Neural cell (in vitro differentiated cells): ENCODE data around the gene LRRC49. TPM values are rescaled to one million over a fixed set of nuclear protein-coding genes. Genes with fewer than 3 reads are reported as not detected.

ENCODE experiments used
- H2AFZ ChIP-seq: fragments of 200-600, 300-800 bp; sonication (generic), shearing (Covaris generic); 2 replicates; pipeline ENCODE4 v1.6.0; 2014; ENCODE audit warnings: low read depth, mild to moderate bottlenecking, antibody characterized with exemption, low read length, moderate library complexity
- H3F3A ChIP-seq: fragments of 200-600 bp; shearing (Covaris generic); 2 replicates; pipeline ENCODE4 v1.6.1; 2016; ENCODE audit warnings: mild to moderate bottlenecking, moderate library complexity, mixed read lengths, antibody characterized with exemption, low read length; ENCODE audit not compliant: insufficient read depth, poor library complexity, severe bottlenecking
- H3K27ac ChIP-seq: fragments of 200-600, 300-800 bp; sonication (generic), shearing (Covaris generic); 2 replicates; pipeline ENCODE4 v1.5.1; 2014; ENCODE audit warnings: mild to moderate bottlenecking, low read length, moderate library complexity
- H3K27me3 ChIP-seq: fragments of 300-800, 200-600 bp; sonication (generic), shearing (Covaris generic); 2 replicates; pipeline ENCODE4 v1.6.0; 2014; ENCODE audit warnings: mild to moderate bottlenecking, low read depth, low read length, moderate library complexity; ENCODE audit not compliant: insufficient read depth
- H3K36me3 ChIP-seq: fragments of 300-800, 200-600 bp; sonication (generic), shearing (Covaris generic); 2 replicates; pipeline ENCODE4 v1.5.1; 2014; ENCODE audit warnings: mild to moderate bottlenecking, antibody characterized with exemption, low read length, moderate library complexity; ENCODE audit not compliant: insufficient read depth
- H3K4me2 ChIP-seq: fragments of 300-800, 200-600 bp; sonication (generic), shearing (Covaris generic); 2 replicates; pipeline ENCODE4 v1.6.0; 2014; ENCODE audit warnings: mild to moderate bottlenecking, low read length
- H3K4me3 ChIP-seq: fragments of 300-800, 200-600 bp; sonication (generic), shearing (Covaris generic); 2 replicates; pipeline ENCODE4 v1.5.1; 2014; ENCODE audit warnings: mild to moderate bottlenecking, low read length, moderate library complexity
- H3K79me2 ChIP-seq: fragments of 200-600 bp; shearing (Covaris generic); replicated peaks from 2 replicates; pipeline ENCODE4 v1.6.0; 2014; ENCODE audit warnings: mild to moderate bottlenecking, low read length, moderate library complexity; ENCODE audit not compliant: insufficient read depth
- H3K9ac ChIP-seq: fragments of 300-800, 200-600 bp; sonication (generic), shearing (Covaris generic); 2 replicates; pipeline ENCODE4 v1.6.1; 2016; ENCODE audit warnings: mild to moderate bottlenecking, low read length, mixed read lengths
- H3K9me2 ChIP-seq: fragments of 200-600 bp; shearing (Covaris generic); 2 replicates; pipeline ENCODE4 v1.6.1; 2016; ENCODE audit warnings: mild to moderate bottlenecking, low read length, mixed read lengths; ENCODE audit not compliant: insufficient read depth
- H3K9me3 ChIP-seq: fragments of 200-600, 300-800 bp; sonication (generic), shearing (Covaris generic); 2 replicates; pipeline ENCODE4 v1.6.1; 2016; ENCODE audit warnings: mild to moderate bottlenecking, mixed run types, low read length, moderate library complexity, mixed read lengths
- H4K20me1 ChIP-seq: fragments of 200-600 bp; shearing (Covaris generic); 2 replicates; pipeline ENCODE4 v1.6.1; 2016; ENCODE audit warnings: mild to moderate bottlenecking, mixed run types; ENCODE audit not compliant: insufficient read depth
- EP300 ChIP-seq: fragments of 450-650 bp; conservative IDR thresholded peaks from 2 replicates; pipeline ENCODE4 v1.6.1; 2014; ENCODE audit warnings: antibody characterized with exemption, mild to moderate bottlenecking, moderate library complexity; ENCODE audit not compliant: poor library complexity, severe bottlenecking
- EZH2 ChIP-seq: fragments of 200-600, 300-800 bp; shearing (Covaris generic), sonication (generic); IDR thresholded peaks from 2 replicates; pipeline ENCODE4 v1.6.1; 2014; ENCODE audit warnings: antibody characterized with exemption, low read length, borderline replicate concordance, mild to moderate bottlenecking; ENCODE audit not compliant: insufficient read depth, poor library complexity, severe bottlenecking
- MXI1 ChIP-seq: fragments of 450-650 bp; conservative IDR thresholded peaks from 2 replicates; pipeline ENCODE4 v1.6.1; 2014; ENCODE audit warnings: antibody characterized with exemption, mild to moderate bottlenecking; ENCODE audit not compliant: poor library complexity, severe bottlenecking
- POLR2AphosphoS5 ChIP-seq: IDR thresholded peaks from 2 replicates; pipeline ENCODE4 v1.6.1; 2012
- RAD21 ChIP-seq: fragments of 450-650 bp; conservative IDR thresholded peaks from 2 replicates; pipeline ENCODE4 v1.6.1; 2014; ENCODE audit warnings: antibody characterized with exemption, mild to moderate bottlenecking, moderate library complexity
- SMC3 ChIP-seq: fragments of 450-650 bp; conservative IDR thresholded peaks from 2 replicates; pipeline ENCODE4 v1.6.1; 2014; ENCODE audit warnings: antibody characterized with exemption, mild to moderate bottlenecking, moderate library complexity; ENCODE audit not compliant: poor library complexity
- TAF1 ChIP-seq: IDR thresholded peaks from 2 replicates; pipeline ENCODE4 v1.6.1; 2012; ENCODE audit warnings: low read depth
- polyA plus RNA-seq: library from polyadenylated mRNA; depleted of rRNA; stranded (reverse); fragments of >200 nt; gene quantifications from 2 replicates; pipeline ENCODE4 v1.2.3, GENCODE V29; 2014
- TF ChIP-seq, protein P1 (sequence below): IDR thresholded peaks from 2 replicates; pipeline ENCODE4 v1.6.1; 2012; ENCODE audit warnings: borderline replicate concordance
- TF ChIP-seq, protein P2 (sequence below): fragments of 450-650 bp; IDR thresholded peaks from 2 replicates; pipeline ENCODE4 v1.5.1; 2014; ENCODE audit warnings: antibody characterized with exemption, mild to moderate bottlenecking, moderate library complexity; ENCODE audit not compliant: poor library complexity, severe bottlenecking

Gene LRRC49
- polyA plus RNA-seq, 1 donor from 2014 or later, result 141 TPM

DNA sequence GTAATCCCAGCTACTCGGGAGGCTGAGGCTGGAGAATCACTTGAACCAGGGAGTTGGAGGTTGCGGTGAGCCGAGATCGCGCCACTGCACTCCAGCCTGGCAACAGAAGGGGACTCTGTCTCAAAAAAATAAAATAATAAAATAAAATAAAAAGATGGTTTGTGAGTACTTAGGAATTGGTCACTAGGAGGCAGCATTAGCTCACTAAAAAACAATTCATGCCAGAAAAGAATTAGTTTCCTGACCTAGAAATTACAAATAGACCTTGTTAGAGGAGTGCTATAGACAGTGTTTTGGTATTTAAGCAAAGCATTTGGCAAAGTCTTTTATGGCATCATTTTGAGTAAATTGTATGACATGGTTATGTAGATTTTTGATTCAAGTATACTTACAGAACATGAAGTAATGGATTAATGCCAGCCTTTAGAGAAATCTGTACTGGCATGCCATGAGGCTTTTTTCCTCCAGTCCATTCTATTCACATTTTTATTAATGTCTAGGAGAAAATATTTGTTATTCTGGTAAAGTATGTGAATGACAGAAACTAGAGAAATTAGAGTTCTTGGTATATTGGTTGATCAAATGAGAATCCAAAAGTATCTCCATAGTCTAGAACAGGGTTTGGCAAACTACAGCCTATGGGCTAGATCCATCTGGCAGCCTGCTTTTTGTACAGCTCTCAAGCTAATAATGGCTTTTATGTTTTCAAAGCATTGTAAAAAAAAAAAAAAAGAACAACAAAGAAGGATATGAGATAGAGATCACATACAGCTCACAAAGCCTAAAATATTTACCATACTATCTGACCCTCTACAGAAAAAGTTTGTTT is 81.6 kb downstream of the LRRC49 start:
- H4K20me1 ChIP-seq, result no peaks in the 10 kb centered on the region
- H3K4me3 ChIP-seq, result no peak overlapping the region
- H2AFZ ChIP-seq, result no peak overlapping the region
- TF ChIP-seq, protein P1, sequence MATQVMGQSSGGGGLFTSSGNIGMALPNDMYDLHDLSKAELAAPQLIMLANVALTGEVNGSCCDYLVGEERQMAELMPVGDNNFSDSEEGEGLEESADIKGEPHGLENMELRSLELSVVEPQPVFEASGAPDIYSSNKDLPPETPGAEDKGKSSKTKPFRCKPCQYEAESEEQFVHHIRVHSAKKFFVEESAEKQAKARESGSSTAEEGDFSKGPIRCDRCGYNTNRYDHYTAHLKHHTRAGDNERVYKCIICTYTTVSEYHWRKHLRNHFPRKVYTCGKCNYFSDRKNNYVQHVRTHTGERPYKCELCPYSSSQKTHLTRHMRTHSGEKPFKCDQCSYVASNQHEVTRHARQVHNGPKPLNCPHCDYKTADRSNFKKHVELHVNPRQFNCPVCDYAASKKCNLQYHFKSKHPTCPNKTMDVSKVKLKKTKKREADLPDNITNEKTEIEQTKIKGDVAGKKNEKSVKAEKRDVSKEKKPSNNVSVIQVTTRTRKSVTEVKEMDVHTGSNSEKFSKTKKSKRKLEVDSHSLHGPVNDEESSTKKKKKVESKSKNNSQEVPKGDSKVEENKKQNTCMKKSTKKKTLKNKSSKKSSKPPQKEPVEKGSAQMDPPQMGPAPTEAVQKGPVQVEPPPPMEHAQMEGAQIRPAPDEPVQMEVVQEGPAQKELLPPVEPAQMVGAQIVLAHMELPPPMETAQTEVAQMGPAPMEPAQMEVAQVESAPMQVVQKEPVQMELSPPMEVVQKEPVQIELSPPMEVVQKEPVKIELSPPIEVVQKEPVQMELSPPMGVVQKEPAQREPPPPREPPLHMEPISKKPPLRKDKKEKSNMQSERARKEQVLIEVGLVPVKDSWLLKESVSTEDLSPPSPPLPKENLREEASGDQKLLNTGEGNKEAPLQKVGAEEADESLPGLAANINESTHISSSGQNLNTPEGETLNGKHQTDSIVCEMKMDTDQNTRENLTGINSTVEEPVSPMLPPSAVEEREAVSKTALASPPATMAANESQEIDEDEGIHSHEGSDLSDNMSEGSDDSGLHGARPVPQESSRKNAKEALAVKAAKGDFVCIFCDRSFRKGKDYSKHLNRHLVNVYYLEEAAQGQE, result no peak
- TF ChIP-seq POLR2AphosphoS5 (no peak), SMC3 (no peak), EZH2 (no peak), MXI1 (no peak), RAD21 (no peak), EP300 (no peak), TAF1 (no peak)
- TF ChIP-seq, protein P2, sequence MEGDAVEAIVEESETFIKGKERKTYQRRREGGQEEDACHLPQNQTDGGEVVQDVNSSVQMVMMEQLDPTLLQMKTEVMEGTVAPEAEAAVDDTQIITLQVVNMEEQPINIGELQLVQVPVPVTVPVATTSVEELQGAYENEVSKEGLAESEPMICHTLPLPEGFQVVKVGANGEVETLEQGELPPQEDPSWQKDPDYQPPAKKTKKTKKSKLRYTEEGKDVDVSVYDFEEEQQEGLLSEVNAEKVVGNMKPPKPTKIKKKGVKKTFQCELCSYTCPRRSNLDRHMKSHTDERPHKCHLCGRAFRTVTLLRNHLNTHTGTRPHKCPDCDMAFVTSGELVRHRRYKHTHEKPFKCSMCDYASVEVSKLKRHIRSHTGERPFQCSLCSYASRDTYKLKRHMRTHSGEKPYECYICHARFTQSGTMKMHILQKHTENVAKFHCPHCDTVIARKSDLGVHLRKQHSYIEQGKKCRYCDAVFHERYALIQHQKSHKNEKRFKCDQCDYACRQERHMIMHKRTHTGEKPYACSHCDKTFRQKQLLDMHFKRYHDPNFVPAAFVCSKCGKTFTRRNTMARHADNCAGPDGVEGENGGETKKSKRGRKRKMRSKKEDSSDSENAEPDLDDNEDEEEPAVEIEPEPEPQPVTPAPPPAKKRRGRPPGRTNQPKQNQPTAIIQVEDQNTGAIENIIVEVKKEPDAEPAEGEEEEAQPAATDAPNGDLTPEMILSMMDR, result no peak
- no peak overlapping the region for H3K4me2 ChIP-seq
- no peaks in the 10 kb centered on the region for H3F3A ChIP-seq
- no peaks in the 10 kb centered on the region for H3K9me2 ChIP-seq
- no peaks in the 10 kb centered on the region for H3K9me3 ChIP-seq
- peaks cover 6% of the 10 kb centered on the region for H3K36me3 ChIP-seq
- no peak overlapping the region for H3K9ac ChIP-seq
- no peak overlapping the region for H3K27ac ChIP-seq
- H3K79me2 ChIP-seq, result no peaks in the 10 kb centered on the region
- no peaks in the 10 kb centered on the region for H3K27me3 ChIP-seq

DNA sequence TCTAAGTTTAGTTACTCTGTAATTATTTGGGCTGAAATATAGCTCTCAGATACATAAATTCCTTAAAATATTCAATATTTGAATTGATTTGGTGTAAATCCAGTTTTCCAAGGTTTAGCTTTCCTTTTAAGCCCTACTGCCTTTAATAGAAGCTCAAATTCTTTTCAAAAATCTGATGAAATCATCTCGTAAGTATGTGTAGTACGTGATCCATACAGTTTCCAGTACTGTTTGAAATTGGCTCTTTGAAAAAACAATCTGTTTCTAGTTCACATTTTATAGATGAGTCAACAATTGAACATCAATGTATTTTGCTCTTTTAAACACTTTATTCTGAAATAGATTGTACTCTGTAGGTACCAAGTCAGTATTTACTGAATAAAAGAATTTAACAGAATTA is 84.2 kb downstream of the LRRC49 start:
- Histone ChIP-seq H3K9me2 (no peaks in the 10 kb centered on the region), H3K4me3 (no peak overlapping the region), H3K9ac (no peak overlapping the region), H4K20me1 (no peaks in the 10 kb centered on the region), H3K4me2 (no peak overlapping the region), H3K27me3 (no peaks in the 10 kb centered on the region), H3K27ac (no peak overlapping the region), H3K36me3 (peaks cover 6% of the 10 kb centered on the region), H3K9me3 (no peaks in the 10 kb centered on the region), H2AFZ (no peak overlapping the region), H3K79me2 (no peaks in the 10 kb centered on the region), H3F3A (no peaks in the 10 kb centered on the region)
- TF ChIP-seq MXI1 (no peak), EZH2 (no peak), EP300 (no peak), SMC3 (no peak), RAD21 (no peak), POLR2AphosphoS5 (no peak)
- TF ChIP-seq, protein P2, result no peak
- TF ChIP-seq, protein P1, result no peak
